Neural progenitor cell (in vitro differentiated cells): ENCODE results near the gene CTNNAL1. TPM values are rescaled to one million over a fixed set of nuclear protein-coding genes. Genes with fewer than 3 reads are reported as not detected.

Source experiments
- DNase-seq: peaks from one replicate; pipeline ENCODE4 v3.0.0-alpha.2; 2016; ENCODE audit warnings: low spot score
- H2AFZ ChIP-seq: fragments of 200-600 bp; sonication (generic); replicated peaks from 2 replicates; pipeline ENCODE4 v1.6.1; 2016; ENCODE audit warnings: antibody characterized with exemption
- H3F3A ChIP-seq: fragments of 200-600 bp; sonication (generic); 2 replicates; pipeline ENCODE4 v1.6.1; 2016; ENCODE audit warnings: antibody characterized with exemption, low read depth
- H3K27ac ChIP-seq: fragments of 200-600 bp; sonication (generic); 2 replicates; pipeline ENCODE4 v1.5.1; 2016; ENCODE audit warnings: mild to moderate bottlenecking
- H3K27me3 ChIP-seq: fragments of 200-600 bp; sonication (generic); 2 replicates; pipeline ENCODE4 v1.6.1; 2016; ENCODE audit warnings: mild to moderate bottlenecking, moderate library complexity
- H3K36me3 ChIP-seq: fragments of 200-600 bp; sonication (generic); 2 replicates; pipeline ENCODE4 v1.5.1; 2016
- H3K4me1 ChIP-seq: fragments of 200-600 bp; sonication (generic); 2 replicates; pipeline ENCODE4 v1.6.1; 2016; ENCODE audit warnings: mixed run types
- H3K4me2 ChIP-seq: fragments of 200-600 bp; sonication (generic); 2 replicates; pipeline ENCODE4 v1.6.1; 2016
- H3K4me3 ChIP-seq: fragments of 200-600 bp; sonication (generic); 2 replicates; pipeline ENCODE4 v1.5.1; 2016
- H3K79me2 ChIP-seq: fragments of 200-600 bp; sonication (generic); 2 replicates; pipeline ENCODE4 v1.6.1; 2016; ENCODE audit warnings: low read depth
- H3K9ac ChIP-seq: fragments of 200-600 bp; sonication (generic); 2 replicates; pipeline ENCODE4 v1.6.1; 2016
- H3K9me3 ChIP-seq: fragments of 200-600 bp; sonication (generic); 2 replicates; pipeline ENCODE4 v1.5.1; 2016; ENCODE audit warnings: low read depth
- H4K20me1 ChIP-seq: fragments of 200-600 bp; sonication (generic); 2 replicates; pipeline ENCODE4 v1.6.1; 2016; ENCODE audit warnings: low read depth
- H3K27ac Mint-ChIP-seq: 3 replicates; pipeline ENCODE4 v1.8.0; 2021; ENCODE audit warnings: mixed read lengths
- H3K27me3 Mint-ChIP-seq: 2 replicates; pipeline ENCODE4 v1.8.0; 2022; ENCODE audit warnings: low read depth, mild to moderate bottlenecking, inconsistent platforms, moderate library complexity, mixed read lengths; ENCODE audit not compliant: insufficient read depth
- H3K36me3 Mint-ChIP-seq: 3 replicates; pipeline ENCODE4 v1.8.0; 2021; ENCODE audit warnings: mixed read lengths
- H3K4me1 Mint-ChIP-seq: 3 replicates; pipeline ENCODE4 v1.8.0; 2021; ENCODE audit warnings: mixed read lengths
- H3K4me3 Mint-ChIP-seq: 3 replicates; pipeline ENCODE4 v1.8.0; 2021; ENCODE audit warnings: mild to moderate bottlenecking, moderate library complexity, mixed read lengths
- H3K9me3 Mint-ChIP-seq: 3 replicates; pipeline ENCODE4 v1.8.0; 2020; ENCODE audit warnings: mixed read lengths
- EZH2 ChIP-seq: fragments of 200-600 bp; sonication (generic); IDR thresholded peaks from 2 replicates; pipeline ENCODE4 v1.6.1; 2017; ENCODE audit warnings: antibody characterized with exemption, mild to moderate bottlenecking, moderate library complexity
- EZH2phosphoT487 ChIP-seq: fragments of 200-600 bp; sonication (generic); IDR thresholded peaks from 2 replicates; pipeline ENCODE4 v1.6.1; 2017; ENCODE audit warnings: antibody characterized with exemption
- total RNA-seq: library from RNA; depleted of rRNA; stranded (reverse); fragments of >200 nt; gene quantifications from 2 replicates; pipeline ENCODE4 v1.2.3, GENCODE V29; 2015; ENCODE audit warnings: low replicate concordance
- TF ChIP-seq, protein P1 (sequence below): fragments of 200-600 bp; sonication (generic); IDR thresholded peaks from 2 replicates; pipeline ENCODE4 v1.5.1; 2017; ENCODE audit warnings: antibody characterized with exemption, mild to moderate bottlenecking

Gene CTNNAL1
- total RNA-seq, 1 donor from 2014 or later = 156 TPM

DNA sequence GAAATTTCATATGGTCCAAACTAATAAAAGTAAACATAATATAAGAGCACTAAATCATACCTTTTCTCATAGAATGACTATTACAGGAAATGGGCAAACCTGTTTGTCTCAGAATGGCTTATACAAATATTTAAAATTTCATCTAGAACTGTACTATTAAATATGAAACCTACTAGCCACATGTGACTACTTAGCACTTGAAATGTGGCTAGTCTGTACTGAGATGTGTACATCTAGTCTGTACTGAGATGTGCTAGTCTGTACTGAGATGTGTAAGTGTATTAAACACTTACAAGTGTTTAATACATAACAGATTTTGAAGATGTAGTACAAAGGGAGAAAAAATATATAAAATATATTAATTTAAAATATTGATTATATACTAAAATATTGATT, 56.7 kb downstream of the CTNNAL1 start:
- Histone ChIP-seq H3K9me3 (no peaks in the 10 kb centered on the region), H3K36me3 (peaks cover 3% of the 10 kb centered on the region), H3K4me3 (no peak overlapping the region), H3K27ac (no peak overlapping the region), H3K4me2 (no peak overlapping the region), H4K20me1 (no peaks in the 10 kb centered on the region), H3F3A (peaks cover 5% of the 10 kb centered on the region), H3K79me2 (no peaks in the 10 kb centered on the region), H2AFZ (no peak overlapping the region), H3K9ac (no peak overlapping the region), H3K27me3 (no peaks in the 10 kb centered on the region), H3K4me1 (no peaks in the 10 kb centered on the region)
- Mint-ChIP-seq H3K9me3 (no peaks in the 10 kb centered on the region), H3K36me3 (peaks cover 4% of the 10 kb centered on the region), H3K4me3 (no peak overlapping the region), H3K27ac (no peak overlapping the region), H3K4me1 (no peaks in the 10 kb centered on the region), H3K27me3 (no peaks in the 10 kb centered on the region)
- no peak for DNase-seq
- TF ChIP-seq EZH2 = no peak
- TF ChIP-seq EZH2phosphoT487 = no peak
- TF ChIP-seq, protein P1, sequence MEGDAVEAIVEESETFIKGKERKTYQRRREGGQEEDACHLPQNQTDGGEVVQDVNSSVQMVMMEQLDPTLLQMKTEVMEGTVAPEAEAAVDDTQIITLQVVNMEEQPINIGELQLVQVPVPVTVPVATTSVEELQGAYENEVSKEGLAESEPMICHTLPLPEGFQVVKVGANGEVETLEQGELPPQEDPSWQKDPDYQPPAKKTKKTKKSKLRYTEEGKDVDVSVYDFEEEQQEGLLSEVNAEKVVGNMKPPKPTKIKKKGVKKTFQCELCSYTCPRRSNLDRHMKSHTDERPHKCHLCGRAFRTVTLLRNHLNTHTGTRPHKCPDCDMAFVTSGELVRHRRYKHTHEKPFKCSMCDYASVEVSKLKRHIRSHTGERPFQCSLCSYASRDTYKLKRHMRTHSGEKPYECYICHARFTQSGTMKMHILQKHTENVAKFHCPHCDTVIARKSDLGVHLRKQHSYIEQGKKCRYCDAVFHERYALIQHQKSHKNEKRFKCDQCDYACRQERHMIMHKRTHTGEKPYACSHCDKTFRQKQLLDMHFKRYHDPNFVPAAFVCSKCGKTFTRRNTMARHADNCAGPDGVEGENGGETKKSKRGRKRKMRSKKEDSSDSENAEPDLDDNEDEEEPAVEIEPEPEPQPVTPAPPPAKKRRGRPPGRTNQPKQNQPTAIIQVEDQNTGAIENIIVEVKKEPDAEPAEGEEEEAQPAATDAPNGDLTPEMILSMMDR = no peak

DNA sequence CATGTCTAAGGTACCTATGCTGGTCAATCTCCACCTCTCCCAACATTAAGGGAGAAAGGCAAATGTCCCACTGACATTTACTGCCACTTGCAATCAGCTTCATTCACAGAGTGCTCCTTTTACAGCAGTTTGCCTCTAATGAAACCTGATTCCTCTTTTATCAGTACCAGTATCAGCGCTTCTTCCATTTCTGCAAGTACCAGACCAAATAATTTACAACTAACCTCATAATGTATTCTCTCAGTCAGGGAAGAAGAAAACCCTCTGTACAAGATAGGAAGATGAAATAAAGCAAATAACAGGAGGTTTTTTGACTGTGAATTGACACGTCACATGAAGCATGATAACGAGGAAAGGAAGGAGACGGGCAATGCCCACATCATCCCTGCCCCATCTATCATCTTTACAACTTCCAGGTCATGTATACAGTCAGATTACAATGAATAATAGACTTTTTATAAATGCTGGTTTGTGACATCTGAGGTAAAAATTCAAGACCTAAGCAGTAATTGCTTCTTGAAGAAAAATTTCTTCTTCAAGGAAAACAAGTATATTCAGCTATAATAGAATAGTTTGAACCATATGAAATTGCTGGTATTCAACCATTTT, 57.2 kb downstream of the CTNNAL1 start:
- Histone ChIP-seq H3K79me2 (no peaks in the 10 kb centered on the region), H3K27me3 (no peaks in the 10 kb centered on the region), H3K36me3 (peaks cover 3% of the 10 kb centered on the region), H3K4me2 (no peak overlapping the region), H3K9ac (no peak overlapping the region), H3K4me3 (no peak overlapping the region), H3K4me1 (no peaks in the 10 kb centered on the region), H3K27ac (peak overlapping the region; percentile 34), H3K9me3 (no peaks in the 10 kb centered on the region), H3F3A (peaks cover 5% of the 10 kb centered on the region), H2AFZ (no peak overlapping the region), H4K20me1 (no peaks in the 10 kb centered on the region)
- no peak for TF ChIP-seq EZH2
- TF ChIP-seq EZH2phosphoT487 = no peak
- TF ChIP-seq, protein P1 = no peak
- Mint-ChIP-seq H3K4me3 (no peak overlapping the region), H3K36me3 (peaks cover 6% of the 10 kb centered on the region), H3K27me3 (no peaks in the 10 kb centered on the region), H3K9me3 (no peaks in the 10 kb centered on the region), H3K27ac (no peak overlapping the region), H3K4me1 (no peaks in the 10 kb centered on the region)
- no peak for DNase-seq

DNA sequence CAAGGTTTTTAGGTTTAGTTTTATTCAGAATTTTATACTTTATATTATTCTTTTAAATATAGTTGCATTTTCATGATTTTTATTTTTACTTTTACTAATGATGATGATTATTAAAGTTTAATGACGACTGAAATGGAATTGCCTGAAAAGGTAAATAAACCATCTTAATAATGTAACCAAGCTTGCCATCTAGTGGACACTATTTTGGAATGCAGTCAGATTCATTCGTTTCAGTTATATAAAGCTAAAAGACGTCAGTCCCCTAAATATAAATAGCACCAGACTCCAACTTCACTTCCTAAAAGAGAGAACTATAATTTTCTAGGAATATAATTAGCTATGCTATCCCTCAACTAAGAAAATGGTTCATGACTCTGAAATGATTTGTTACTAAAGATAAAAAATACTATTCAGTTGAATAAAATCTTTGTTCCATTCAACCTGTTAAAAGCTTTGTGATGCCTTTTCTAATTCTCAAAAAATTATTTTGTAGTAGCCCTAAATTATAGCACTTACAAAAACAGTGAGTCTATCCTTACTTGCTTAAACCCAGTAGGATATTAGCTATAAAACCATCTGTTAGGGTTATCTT, 59.2 kb downstream of the CTNNAL1 start:
- Mint-ChIP-seq H3K9me3 (no peaks in the 10 kb centered on the region), H3K27me3 (no peaks in the 10 kb centered on the region), H3K27ac (no peak overlapping the region), H3K4me3 (no peak overlapping the region), H3K4me1 (no peaks in the 10 kb centered on the region), H3K36me3 (peaks cover 8% of the 10 kb centered on the region)
- H3K9ac ChIP-seq = no peak overlapping the region
- H2AFZ ChIP-seq = no peak overlapping the region
- H3F3A ChIP-seq = peaks cover 5% of the 10 kb centered on the region
- H3K27ac ChIP-seq = no peak overlapping the region
- H3K9me3 ChIP-seq = no peaks in the 10 kb centered on the region
- peaks cover 3% of the 10 kb centered on the region for H3K36me3 ChIP-seq
- H3K4me2 ChIP-seq = no peak overlapping the region
- no peak overlapping the region for H3K4me3 ChIP-seq
- DNase-seq = peak; percentile 42
- H3K4me1 ChIP-seq = no peaks in the 10 kb centered on the region
- TF ChIP-seq, protein P1 = peak; percentile 73
- TF ChIP-seq EZH2 = no peak
- TF ChIP-seq EZH2phosphoT487 = no peak
- H3K79me2 ChIP-seq = no peaks in the 10 kb centered on the region
- H3K27me3 ChIP-seq = no peaks in the 10 kb centered on the region
- H4K20me1 ChIP-seq = no peaks in the 10 kb centered on the region
